HepG2 (cell line): Measurements from ENCODE around the gene PRELID1. TPM values are rescaled to one million over a fixed set of nuclear protein-coding genes. Genes with fewer than 3 reads are reported as not detected.
A peak's percentile ranks its signal among the peaks of the same experiment; 100 is the strongest.

Source experiments
- BCL3 ChIP-seq: sonication (generic); formaldehyde crosslinking; IDR thresholded peaks from 2 replicates; pipeline ENCODE4 v1.5.1; 2020; ENCODE audit warnings: mild to moderate bottlenecking, missing genetic modification reagents, moderate library complexity
- FOSL2 ChIP-seq: sonication (generic); formaldehyde crosslinking; IDR thresholded peaks from 2 replicates; pipeline ENCODE4 v1.4.0; 2020; ENCODE audit warnings: missing genetic modification reagents
- HNF4A ChIP-seq: sonication (generic); formaldehyde crosslinking; IDR thresholded peaks from 2 replicates; pipeline ENCODE4 v1.4.0; 2020; ENCODE audit warnings: missing genetic modification reagents
- IRF2 ChIP-seq: IDR thresholded peaks from 2 replicates; pipeline ENCODE4 v1.6.1; 2018; ENCODE audit warnings: missing genetic modification reagents, missing compliant biosample characterization
- MAFG ChIP-seq: sonication (generic); formaldehyde crosslinking; IDR thresholded peaks from 2 replicates; pipeline ENCODE4 v1.5.1; 2020; ENCODE audit warnings: mild to moderate bottlenecking, missing genetic modification reagents
- MED8 ChIP-seq: sonication (generic); formaldehyde crosslinking; IDR thresholded peaks from 2 replicates; pipeline ENCODE4 v1.8.1; 2023; ENCODE audit warnings: mild to moderate bottlenecking, missing genetic modification reagents; ENCODE audit not compliant: insufficient replicate concordance
- NFYB ChIP-seq: sonication (generic); formaldehyde crosslinking; IDR thresholded peaks from 2 replicates; pipeline ENCODE4 v1.4.0; 2020; ENCODE audit warnings: missing genetic modification reagents
- NR2C2 ChIP-seq: sonication (generic); formaldehyde crosslinking; IDR thresholded peaks from 2 replicates; pipeline ENCODE4 v1.4.0; 2020; ENCODE audit warnings: missing genetic modification reagents, mild to moderate bottlenecking, moderate library complexity, borderline replicate concordance
- SUZ12 ChIP-seq: fragments of 150-350 bp; IDR thresholded peaks from 2 replicates; pipeline ENCODE4 v1.6.1; 2014; ENCODE audit warnings: low read depth, low read length
- TFAP4 ChIP-seq: sonication (generic); IDR thresholded peaks from 2 replicates; pipeline ENCODE4 v1.6.1; 2016; ENCODE audit warnings: low read depth, borderline replicate concordance
- U2AF2 ChIP-seq: fragments of 200-400 bp; formaldehyde crosslinking; IDR thresholded peaks from 2 replicates; pipeline ENCODE4 v1.6.1; 2017; ENCODE audit warnings: low read depth, mild to moderate bottlenecking, low read length
- ZBTB1 ChIP-seq: sonication (generic); formaldehyde crosslinking; IDR thresholded peaks from 2 replicates; pipeline ENCODE4 v1.4.0; 2020; ENCODE audit warnings: missing genetic modification reagents, borderline replicate concordance
- ZBTB2 ChIP-seq: sonication (generic); formaldehyde crosslinking; IDR thresholded peaks from 2 replicates; pipeline ENCODE4 v1.8.0; 2022; ENCODE audit warnings: low read depth, missing genetic modification reagents
- ZFX ChIP-seq: sonication (generic); formaldehyde crosslinking; IDR thresholded peaks from 2 replicates; pipeline ENCODE4 v1.4.0; 2020; ENCODE audit warnings: mild to moderate bottlenecking, low read depth, missing genetic modification reagents, moderate library complexity
- ZFY ChIP-seq: sonication (generic); formaldehyde crosslinking; IDR thresholded peaks from 2 replicates; pipeline ENCODE4 v1.4.0; 2020; ENCODE audit warnings: missing genetic modification reagents
- ZNF12 ChIP-seq: sonication (generic); formaldehyde crosslinking; IDR thresholded peaks from 2 replicates; pipeline ENCODE4 v1.5.0; 2020; ENCODE audit warnings: missing genetic modification reagents
- ZNF138 ChIP-seq: sonication (generic); formaldehyde crosslinking; IDR thresholded peaks from 2 replicates; pipeline ENCODE4 v1.5.0; 2020; ENCODE audit warnings: mild to moderate bottlenecking, low read depth, missing genetic modification reagents
- ZNF260 ChIP-seq: sonication (generic); formaldehyde crosslinking; IDR thresholded peaks from 2 replicates; pipeline ENCODE4 v1.4.0; 2020; ENCODE audit warnings: missing genetic modification reagents, low read depth, mild to moderate bottlenecking, borderline replicate concordance
- ZNF34 ChIP-seq: sonication (generic); formaldehyde crosslinking; IDR thresholded peaks from 2 replicates; pipeline ENCODE4 v1.4.0; 2020; ENCODE audit warnings: mild to moderate bottlenecking, missing genetic modification reagents, borderline replicate concordance
- ZNF546 ChIP-seq: sonication (generic); formaldehyde crosslinking; conservative IDR thresholded peaks from 2 replicates; pipeline ENCODE4 v1.8.1; 2023; ENCODE audit warnings: mild to moderate bottlenecking, missing genetic modification reagents
- ZNF552 ChIP-seq: sonication (generic); formaldehyde crosslinking; IDR thresholded peaks from 2 replicates; pipeline ENCODE4 v1.9.0; 2022; ENCODE audit warnings: missing genetic modification reagents, mild to moderate bottlenecking, borderline replicate concordance
- ZNF572 ChIP-seq: sonication (generic); formaldehyde crosslinking; IDR thresholded peaks from 2 replicates; pipeline ENCODE4 v1.5.1; 2020; ENCODE audit warnings: mild to moderate bottlenecking, missing genetic modification reagents
- ZNF724P ChIP-seq: sonication (generic); formaldehyde crosslinking; IDR thresholded peaks from 2 replicates; pipeline ENCODE4 v1.8.0; 2022; ENCODE audit warnings: missing genetic modification reagents, borderline replicate concordance
- polyA plus RNA-seq, 8 experiments: library from polyadenylated mRNA; depleted of rRNA in 3 of 8; stranded (reverse) in 7 of 8; unstranded in 1 of 8; fragments of >200 nt; fragmentation: Illumina TruSeq in 4 of 8; extraction: Trizol in 4 of 8; gene quantifications; 2 replicates each; pipeline versions ENCODE4 v1.2.1 to v1.2.3, GENCODE V29; 2011 to 2016; ENCODE audit warnings: low read depth in 4 of 8, missing spikeins in 1 of 8, mixed read lengths in 1 of 8; ENCODE audit not compliant: insufficient read depth in 1 of 8
- total RNA-seq, 5 experiments: library from RNA; depleted of rRNA; stranded (reverse); fragments of >200 nt; fragmentation: Illumina TruSeq; extraction: Trizol; gene quantifications; 2 replicates each; pipeline ENCODE4 v1.2.3, GENCODE V29; 2016; ENCODE audit warnings: low read depth in 1 of 5
- TF ChIP-seq, protein P1 (sequence below): sonication (generic); formaldehyde crosslinking; IDR thresholded peaks from 2 replicates; pipeline ENCODE4 v1.8.0; 2022; ENCODE audit warnings: mild to moderate bottlenecking, missing genetic modification reagents; ENCODE audit not compliant: insufficient replicate concordance
- TF ChIP-seq, protein P2 (sequence below): IDR thresholded peaks from 2 replicates; pipeline ENCODE4 v1.6.1; 2012; ENCODE audit warnings: inconsistent platforms

PRELID1 gene
- total and polyA plus RNA-seq, 2 of the 13 experiments (the other 11 are each of a cell fraction or from before 2014, with no cell fraction given): 250 to 271 TPM

GRCh38 chr5:177314376-177315342 is 11.1 kb downstream of the PRELID1 start (continued):
- no peak for TF ChIP-seq ZNF552 (CRISPR knock-in tag)
- TF ChIP-seq ZNF724P (CRISPR knock-in tag): no peak
- TF ChIP-seq NR2C2: peak; percentile 22; the same call in 1 of the 2 replicates
- TF ChIP-seq ZFY (CRISPR knock-in tag): no peak
- TF ChIP-seq ZBTB2 (CRISPR knock-in tag): no peak
- no peak for TF ChIP-seq TFAP4
- no peak for TF ChIP-seq FOSL2 (CRISPR knock-in tag)
- TF ChIP-seq ZNF572 (CRISPR knock-in tag): no peak
- TF ChIP-seq MED8 (CRISPR knock-in tag): no peak
- TF ChIP-seq ZNF138 (CRISPR knock-in tag): no peak
- TF ChIP-seq BCL3 (CRISPR knock-in tag): no peak
- TF ChIP-seq, protein P1, sequence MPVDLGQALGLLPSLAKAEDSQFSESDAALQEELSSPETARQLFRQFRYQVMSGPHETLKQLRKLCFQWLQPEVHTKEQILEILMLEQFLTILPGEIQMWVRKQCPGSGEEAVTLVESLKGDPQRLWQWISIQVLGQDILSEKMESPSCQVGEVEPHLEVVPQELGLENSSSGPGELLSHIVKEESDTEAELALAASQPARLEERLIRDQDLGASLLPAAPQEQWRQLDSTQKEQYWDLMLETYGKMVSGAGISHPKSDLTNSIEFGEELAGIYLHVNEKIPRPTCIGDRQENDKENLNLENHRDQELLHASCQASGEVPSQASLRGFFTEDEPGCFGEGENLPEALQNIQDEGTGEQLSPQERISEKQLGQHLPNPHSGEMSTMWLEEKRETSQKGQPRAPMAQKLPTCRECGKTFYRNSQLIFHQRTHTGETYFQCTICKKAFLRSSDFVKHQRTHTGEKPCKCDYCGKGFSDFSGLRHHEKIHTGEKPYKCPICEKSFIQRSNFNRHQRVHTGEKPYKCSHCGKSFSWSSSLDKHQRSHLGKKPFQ (CRISPR knock-in tag): no peak
- TF ChIP-seq ZNF34 (CRISPR knock-in tag): no peak
- TF ChIP-seq MAFG (CRISPR knock-in tag): no peak
- TF ChIP-seq ZNF546: no peak
- TF ChIP-seq IRF2 (CRISPR knock-in tag): no peak
- TF ChIP-seq ZNF12 (CRISPR knock-in tag): no peak
- TF ChIP-seq, protein P2, sequence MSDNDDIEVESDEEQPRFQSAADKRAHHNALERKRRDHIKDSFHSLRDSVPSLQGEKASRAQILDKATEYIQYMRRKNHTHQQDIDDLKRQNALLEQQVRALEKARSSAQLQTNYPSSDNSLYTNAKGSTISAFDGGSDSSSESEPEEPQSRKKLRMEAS: 0 out of 2 replicates have a peak, but pooled peaks have one; percentile 20
- no peak for TF ChIP-seq ZNF260 (CRISPR knock-in tag)
- no peak for TF ChIP-seq ZFX
- no peak for TF ChIP-seq ZBTB1 (CRISPR knock-in tag)
- no peak for TF ChIP-seq NFYB (CRISPR knock-in tag)
- TF ChIP-seq HNF4A (CRISPR knock-in tag): peak; percentile 48; the same call in 1 of the 2 replicates
- TF ChIP-seq SUZ12: no peak
- TF ChIP-seq U2AF2: no peak
